Activated CD8-positive, alpha-beta memory T cell treated with anti-CD3 and anti-CD28 coated beads for 36 hours (primary cell): ENCODE data around the gene GRIK1. TPM values are rescaled to one million over a fixed set of nuclear protein-coding genes. Genes with fewer than 3 reads are reported as not detected.

Source experiments
- CTCF ChIA-PET: fragments of 350-600 bp; sonication (Branson Sonifier 250); formaldehyde crosslinking; loops from one replicate; lab custom pipeline; 2021; ENCODE audit warnings: antibody characterized with exemption; lab: Charles Lee
- POLR2A ChIA-PET: fragments of 350-600 bp; sonication (Branson Sonifier 250); formaldehyde crosslinking; loops from one replicate; lab custom pipeline; 2021; ENCODE audit warnings: antibody characterized with exemption; lab: Charles Lee
- total RNA-seq, 2 experiments: library from RNA; stranded (reverse); gene quantifications; one replicate each; pipeline ENCODE4 v1.2.3, GENCODE V29; 2021

The GRIK1 gene
- total RNA-seq, 2 experiments from 2014 or later: not detected

GRCh38 chr21:29658177-29658933, 281.4 kb downstream of the GRIK1 start:
- ChIA-PET CTCF (no interaction called here), POLR2A (no interaction called here)

GRCh38 chr21:29657240-29657989, 282.4 kb downstream of the GRIK1 start:
- ChIA-PET POLR2A (no interaction called here), CTCF (no interaction called here)

GRCh38 chr21:29656504-29657239, 283.1 kb downstream of the GRIK1 start:
- POLR2A ChIA-PET: no interaction called here
- CTCF ChIA-PET: no interaction called here

DNA sequence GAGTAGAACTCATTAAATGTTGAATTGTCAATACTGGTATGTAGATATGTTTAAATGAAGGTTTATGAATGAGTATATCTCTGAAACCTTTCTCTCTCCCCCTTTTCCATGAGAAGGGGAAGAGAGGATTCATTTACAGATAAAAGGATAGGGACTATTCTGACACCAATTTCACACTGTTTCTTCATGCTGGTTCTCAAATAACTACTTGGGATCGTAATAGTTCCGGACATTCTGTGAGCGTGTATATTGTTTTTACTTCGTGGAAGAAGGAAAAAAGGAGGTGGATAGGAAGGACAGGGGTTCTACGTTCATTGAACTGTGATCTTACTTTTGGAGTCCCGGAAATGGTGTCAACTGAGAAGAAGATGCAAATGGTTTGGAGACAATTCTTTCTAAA, 284.2 kb downstream of the GRIK1 start:
- ChIA-PET CTCF (no interaction called here), POLR2A (no interaction called here)

DNA sequence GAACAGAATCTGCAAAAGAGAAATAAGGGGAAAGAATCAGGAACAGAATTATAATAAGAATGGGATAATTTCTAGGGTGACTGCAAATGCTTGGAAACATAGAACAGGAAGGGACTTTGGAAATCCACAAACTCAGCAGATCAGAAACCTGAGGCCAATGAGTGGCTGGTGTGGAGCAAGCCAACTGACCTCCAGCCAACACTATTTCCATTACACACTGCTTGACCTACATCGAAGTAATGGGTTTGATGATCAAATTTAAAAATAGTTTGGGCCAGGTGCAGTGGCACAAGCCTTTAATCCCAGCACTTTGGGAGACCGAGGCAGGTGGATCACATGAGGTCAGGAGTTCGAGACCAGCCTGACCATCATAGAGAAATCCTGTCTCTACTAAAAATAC, 284.9 kb downstream of the GRIK1 start:
- ChIA-PET POLR2A (interaction anchor here (0.7 kb wide), 1 partner anchor 578 kb away, joined by 3 read pairs; no protein-coding TSS in a partner anchor), CTCF (no interaction called here)

GRCh38 chr21:29654203-29654602, 285.6 kb downstream of the GRIK1 start:
- POLR2A ChIA-PET: no interaction called here
- CTCF ChIA-PET: no interaction called here

- ChIA-PET CTCF (no interaction called here), POLR2A (no interaction called here)
Observed at GRCh38 chr21:29650523-29651022, 289.2 kb downstream of the GRIK1 start.

GRCh38 chr21:29649406-29649814, 290.4 kb downstream of the GRIK1 start:
- ChIA-PET CTCF (no interaction called here), POLR2A (no interaction called here)

DNA sequence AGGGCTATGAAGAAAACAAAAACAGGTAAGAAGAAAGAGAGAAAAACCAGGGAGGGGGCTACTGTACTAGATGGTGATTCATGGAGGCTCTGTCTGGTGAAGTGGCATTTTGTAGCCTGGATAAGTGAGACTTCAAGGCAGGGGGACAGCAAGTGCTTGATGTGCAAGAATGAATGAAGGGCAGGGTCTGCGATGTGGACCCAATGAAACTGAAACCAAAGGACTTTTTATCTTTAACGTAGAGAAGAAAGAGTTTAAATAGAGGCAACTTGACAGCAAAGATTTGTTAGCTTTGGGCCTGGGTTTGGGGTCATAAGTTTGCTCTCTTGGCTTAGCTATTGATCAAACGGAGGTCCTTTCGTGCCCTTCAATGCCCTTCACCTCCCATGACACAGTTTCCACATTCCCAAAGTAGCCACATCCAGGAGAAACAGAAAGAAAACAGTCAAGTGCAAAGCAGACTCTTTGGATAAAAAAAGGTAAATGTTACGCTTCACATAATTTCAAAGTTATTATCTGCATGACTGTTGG, 291.0 kb downstream of the GRIK1 start:
- ChIA-PET CTCF (no interaction called here), POLR2A (no interaction called here)

- POLR2A ChIA-PET: no interaction called here
Observed at GRCh38 chr21:29647353-29647781, 292.4 kb downstream of the GRIK1 start.

GRCh38 chr21:29645666-29646553, 293.9 kb downstream of the GRIK1 start:
- CTCF ChIA-PET: no interaction called here
- POLR2A ChIA-PET: interaction anchor here (0.7 kb wide), 1 partner anchor 662 kb away, joined by 3 read pairs; no protein-coding TSS in a partner anchor

More at GRCh38 chr21:29647353-29647781, 292.4 kb downstream of the GRIK1 start:
- CTCF ChIA-PET: no interaction called here

DNA sequence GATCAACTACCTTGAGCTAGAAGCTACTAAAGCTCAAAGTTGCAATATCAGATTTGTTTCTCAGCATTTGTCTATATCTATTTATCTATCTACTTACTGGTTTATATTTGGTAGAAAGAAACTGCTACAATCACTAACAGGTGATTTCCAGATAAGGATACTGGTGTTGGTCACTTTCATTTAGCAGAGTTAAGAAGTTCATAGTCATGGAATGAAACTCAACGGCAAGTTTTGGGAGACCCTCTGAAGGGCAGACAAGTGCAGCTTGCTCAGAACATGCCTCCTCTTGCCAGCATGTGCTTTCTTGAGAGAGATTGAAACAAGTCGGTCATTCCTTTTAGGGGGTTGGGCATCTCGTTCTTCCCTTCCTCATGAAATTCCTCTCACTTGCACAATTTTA, 296.5 kb downstream of the GRIK1 start:
- POLR2A ChIA-PET: no interaction called here
- CTCF ChIA-PET: no interaction called here

GRCh38 chr21:29642551-29643245, 297.1 kb downstream of the GRIK1 start:
- ChIA-PET CTCF (no interaction called here), POLR2A (no interaction called here)

DNA sequence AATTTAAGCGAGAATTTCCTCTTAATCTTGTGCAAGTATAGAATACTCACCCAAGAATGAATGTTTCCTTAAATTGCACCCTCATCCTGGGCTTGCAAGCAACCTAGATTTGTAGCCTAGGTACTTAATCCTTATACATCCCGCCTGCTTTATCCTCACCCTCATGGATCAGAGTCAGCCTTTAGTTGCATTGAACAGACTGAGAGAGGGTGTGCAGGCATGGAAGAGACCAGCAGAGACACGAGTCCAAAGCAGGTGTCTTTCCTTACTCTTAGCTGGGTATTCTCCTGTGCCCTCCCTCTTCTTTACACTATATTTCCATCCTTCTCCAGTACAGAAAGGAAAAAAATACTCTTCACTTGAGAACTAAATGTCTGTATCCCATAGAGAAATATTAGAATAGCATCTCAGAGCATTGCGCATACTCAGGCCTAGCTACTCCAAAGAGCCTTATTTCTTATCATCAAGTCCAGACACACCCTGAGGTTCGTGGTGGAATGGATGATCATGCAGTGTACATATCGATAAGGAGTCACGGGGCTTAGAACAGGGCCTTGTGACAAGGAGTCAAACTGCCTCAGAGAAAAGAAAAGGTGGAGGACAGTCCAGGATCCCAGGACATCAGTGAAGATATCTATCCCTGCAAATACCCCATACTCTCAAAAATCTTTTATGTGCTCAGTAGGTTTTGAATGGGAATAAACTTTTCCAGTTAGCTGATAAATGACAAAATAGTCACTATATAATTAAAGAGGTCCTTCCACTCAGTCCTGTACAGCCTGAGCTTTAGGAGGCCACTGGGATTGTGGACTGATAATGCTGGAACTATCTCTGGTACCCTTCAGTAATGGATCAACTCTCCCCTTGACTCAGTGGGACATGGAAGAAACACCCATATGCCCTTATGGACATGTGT, 297.9 kb downstream of the GRIK1 start:
- CTCF ChIA-PET: no interaction called here
- POLR2A ChIA-PET: no interaction called here

DNA sequence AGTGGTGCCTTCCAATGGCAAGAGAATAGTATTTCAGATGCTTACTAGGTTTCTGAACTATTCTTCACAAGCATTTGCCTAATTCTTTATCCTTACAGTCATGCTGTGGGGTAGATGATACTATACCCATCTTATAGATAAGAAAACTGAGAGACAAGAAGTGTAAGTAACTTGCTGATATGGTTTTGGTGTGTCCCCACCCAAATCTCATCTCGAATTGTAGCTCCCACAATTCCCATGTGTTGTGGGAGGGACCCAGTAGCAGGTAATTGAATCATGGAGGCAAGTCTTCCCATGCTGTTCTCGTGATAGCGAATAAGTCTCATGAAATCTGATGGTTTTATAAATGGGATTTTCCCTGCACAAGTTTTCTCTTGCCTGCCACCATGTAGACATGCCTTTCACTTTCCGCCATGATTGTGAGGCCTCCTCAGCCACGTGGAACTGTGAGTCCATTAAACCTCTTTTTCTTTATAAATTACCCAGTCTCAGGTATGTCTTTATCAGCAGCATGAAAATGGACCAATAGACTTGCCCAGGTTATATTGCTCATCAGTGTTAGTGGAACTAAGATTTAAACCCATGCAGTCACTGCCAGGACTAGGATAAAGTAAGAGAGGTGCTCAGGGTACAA, 298.7 kb downstream of the GRIK1 start:
- ChIA-PET POLR2A (no interaction called here), CTCF (no interaction called here)

- CTCF ChIA-PET: no interaction called here
- POLR2A ChIA-PET: no interaction called here
Observed at GRCh38 chr21:29640080-29640508, 299.7 kb downstream of the GRIK1 start.
